Activated CD4-positive, alpha-beta T cell treated with anti-CD3 and anti-CD28 coated beads, Interleukin-2, Interleukin-6, amounts not matched to agents 100 ng/mL and 50 ng/mL, durations not matched to agents 16 hours and 8 hours (primary cell): ENCODE data around the gene NEUROD2.
A peak's percentile ranks its signal among the peaks of the same experiment; 100 is the strongest.

Source experiments
- DNase-seq: peaks from one replicate; pipeline ENCODE4 v3.0.0-alpha.2; 2020

The NEUROD2 gene

DNA sequence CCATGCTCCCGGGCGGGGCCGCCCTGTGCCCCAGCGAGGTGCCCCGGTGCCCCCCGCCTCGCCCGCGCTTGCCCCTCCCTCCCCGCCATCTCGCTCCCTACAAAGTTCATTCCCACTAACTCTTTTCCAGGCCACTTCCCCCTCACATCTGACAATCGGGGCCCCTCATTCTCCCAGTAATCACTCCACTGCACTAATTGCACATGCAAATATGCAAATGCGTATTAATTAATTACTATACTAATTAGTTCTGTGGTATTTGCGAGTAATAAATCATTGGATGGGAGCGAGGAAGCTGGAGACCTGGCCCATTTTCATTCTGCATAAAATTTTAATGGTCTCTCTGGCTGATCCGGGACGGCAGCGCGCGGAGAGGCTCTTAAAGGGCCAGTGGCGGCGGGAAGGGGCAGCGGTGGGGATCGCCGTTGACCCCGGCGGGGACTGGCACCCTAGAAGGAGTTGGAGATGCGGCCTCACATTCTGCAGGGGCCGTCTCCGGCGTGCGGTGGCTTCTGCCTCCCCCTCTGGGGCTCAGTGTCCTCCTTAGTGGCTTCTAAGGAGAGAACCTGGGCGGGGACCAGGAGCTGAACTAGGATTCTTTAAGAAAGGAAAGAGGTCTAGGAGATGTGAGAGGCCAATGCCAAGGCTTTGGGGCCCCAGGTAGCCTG lies 10.7 kb upstream of the NEUROD2 start:
- DNase-seq: no peak

DNA sequence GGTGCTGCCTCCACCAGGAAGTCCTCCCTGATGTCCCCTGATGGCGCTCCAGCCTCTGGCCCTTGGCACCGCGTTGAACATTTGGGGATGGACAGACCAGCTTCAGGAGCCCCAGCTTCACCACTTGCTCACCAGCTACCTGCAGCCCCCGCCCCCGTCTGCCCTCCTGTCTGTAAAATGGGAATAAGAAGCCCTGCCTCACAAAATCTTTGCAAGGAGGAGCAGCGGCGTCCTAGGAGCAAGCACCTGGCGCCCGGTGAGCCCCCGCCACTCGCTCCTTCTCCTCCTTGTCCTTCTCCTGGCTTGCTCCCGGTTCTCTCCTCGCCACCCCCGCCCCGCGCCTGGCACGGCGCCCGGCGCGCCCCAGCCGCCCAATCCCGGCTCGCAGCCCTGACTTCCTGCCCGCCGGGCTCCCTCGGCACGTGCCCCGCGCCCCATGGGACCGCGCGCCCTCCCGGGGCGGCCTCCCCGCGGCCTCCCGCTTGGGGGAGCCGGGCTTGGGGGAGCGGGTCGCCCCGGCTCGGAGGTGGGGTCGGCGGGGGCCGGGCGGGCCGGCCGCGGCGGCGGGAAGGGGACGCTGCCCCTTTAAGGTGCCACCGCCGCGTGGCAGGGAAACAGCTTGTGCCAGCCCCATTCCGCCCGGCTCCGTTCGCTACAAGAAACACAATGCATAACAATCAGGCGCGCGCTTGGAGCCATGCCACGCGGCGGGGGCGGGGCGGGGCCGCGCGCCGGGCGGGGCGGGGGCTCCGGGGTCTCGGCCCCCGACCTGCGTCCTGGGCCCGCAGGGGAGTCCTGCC lies 9.9 kb upstream of the NEUROD2 start:
- peak; percentile 65 for DNase-seq

DNA sequence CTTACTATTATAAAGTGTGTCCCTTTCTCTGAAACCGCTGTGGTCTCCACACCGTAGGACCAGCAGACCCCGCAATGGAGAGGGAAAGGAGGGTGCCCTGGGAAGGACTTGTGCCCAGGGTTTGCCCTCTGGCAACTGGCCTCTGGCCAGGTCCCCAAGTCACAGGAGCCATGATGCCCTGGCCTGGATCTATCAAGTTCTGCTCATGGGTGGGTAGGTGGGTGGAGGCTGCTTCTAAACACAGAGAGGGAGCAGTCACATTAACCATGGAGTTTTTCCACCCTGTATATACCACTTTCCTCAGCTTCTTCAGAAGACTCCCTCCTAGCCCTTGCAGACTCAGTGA lies 9.4 kb upstream of the NEUROD2 start:
- DNase-seq: no peak

DNA sequence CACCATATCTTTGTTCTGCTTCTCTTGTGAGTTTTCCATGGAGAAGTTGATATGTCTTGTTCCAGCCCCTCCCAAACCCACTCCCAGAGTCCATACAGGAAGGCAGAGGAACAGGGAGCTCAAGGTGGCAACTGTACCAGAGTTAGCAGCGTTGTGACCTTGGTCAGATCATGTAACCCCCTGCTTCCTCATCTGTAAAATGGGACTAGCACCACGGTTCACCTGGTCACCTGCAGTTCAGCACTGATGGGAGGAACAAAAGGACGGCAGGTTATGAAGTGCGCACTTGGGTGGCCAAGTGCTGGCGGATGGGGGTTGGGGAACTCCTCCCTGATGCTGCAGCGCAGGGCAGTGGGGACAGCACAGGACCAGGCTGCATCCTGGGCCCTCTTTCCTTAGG lies 7.7 kb upstream of the NEUROD2 start:
- no peak for DNase-seq

DNA sequence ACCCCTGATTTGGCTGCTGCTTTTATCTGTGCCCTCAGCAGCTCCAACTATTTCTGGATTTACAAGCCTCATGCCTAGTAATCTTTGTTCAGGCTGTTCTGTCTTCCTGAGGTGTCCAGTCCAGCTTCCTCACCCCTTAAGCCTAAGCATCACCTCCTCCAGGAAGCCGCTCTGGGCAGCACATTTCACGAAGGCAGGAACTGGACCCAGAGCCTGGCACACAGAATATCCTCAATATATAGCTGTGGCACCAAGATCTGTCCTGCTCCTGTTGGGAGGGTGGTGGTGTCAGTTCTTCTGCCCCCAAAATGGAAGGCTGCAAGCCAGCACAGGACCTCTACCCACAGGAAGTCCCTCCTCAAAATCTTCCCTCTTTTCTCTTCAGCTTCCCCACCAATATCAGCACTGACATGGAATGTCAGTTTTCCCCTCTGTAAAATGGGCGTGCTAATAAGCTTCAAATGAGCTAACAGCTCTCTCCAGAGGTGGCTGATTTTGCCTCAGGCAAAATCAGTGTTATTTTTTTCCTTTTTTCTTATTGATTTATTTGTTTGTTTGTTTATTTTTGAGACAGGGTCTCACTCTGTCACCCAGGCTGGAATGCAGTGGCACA lies 6.9 kb upstream of the NEUROD2 start:
- DNase-seq: no peak

DNA sequence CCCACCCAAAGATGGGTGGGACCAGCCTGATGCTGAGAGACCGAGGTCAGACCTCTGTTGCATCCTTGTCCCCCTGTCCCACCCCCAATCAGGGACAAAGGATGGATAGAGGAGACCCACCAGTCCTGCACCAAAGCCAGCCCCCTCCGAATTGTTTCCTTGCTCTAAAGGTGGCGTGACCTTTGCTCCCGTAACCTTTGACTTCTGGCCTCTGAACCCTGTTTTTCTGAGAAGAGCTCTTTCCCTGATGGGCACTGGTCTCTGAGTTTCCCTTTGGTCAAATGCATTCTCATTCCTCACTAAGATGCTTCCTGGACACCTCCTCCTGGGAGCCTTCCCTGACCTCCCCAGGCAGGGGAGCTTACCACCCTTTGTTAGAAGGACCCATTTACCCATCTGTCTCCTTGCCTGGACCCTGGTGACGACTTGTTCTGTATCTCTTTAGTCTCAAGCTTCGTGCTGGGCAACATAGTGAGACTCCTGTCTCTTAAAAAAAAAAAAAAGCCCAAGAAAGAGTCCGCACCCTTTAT lies 5.3 kb upstream of the NEUROD2 start:
- DNase-seq: no peak

DNA sequence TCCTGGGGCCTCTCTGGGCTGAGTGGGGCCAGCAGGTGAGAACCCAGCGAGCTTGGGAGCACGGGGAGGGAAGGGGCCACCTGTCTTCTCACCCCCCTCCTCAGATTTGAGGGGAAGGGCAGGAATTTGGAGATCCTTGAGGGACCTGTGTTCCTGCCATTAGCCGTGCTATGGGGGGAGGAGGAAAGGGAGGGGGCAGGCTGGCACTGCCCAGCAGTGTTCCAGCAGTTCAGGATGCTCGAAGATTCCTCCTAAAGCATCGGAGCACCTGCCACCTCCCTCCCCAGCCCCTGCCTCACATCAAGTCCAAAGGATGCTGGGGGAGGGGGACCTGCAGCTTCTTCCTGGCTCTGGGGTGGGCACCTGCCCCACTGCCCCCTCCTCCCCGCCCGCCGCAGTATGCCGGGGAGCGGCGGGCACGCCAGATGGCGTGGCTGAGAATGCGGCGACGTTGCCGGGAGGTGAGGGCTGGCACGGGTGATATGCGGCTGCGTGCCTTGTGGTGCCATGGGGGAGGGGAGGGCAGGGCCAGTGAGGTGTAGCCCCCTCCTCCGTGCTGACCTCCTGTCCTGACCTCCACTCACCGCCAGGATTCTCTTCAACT lies 4.7 kb upstream of the NEUROD2 start:
- DNase-seq: no peak

DNA sequence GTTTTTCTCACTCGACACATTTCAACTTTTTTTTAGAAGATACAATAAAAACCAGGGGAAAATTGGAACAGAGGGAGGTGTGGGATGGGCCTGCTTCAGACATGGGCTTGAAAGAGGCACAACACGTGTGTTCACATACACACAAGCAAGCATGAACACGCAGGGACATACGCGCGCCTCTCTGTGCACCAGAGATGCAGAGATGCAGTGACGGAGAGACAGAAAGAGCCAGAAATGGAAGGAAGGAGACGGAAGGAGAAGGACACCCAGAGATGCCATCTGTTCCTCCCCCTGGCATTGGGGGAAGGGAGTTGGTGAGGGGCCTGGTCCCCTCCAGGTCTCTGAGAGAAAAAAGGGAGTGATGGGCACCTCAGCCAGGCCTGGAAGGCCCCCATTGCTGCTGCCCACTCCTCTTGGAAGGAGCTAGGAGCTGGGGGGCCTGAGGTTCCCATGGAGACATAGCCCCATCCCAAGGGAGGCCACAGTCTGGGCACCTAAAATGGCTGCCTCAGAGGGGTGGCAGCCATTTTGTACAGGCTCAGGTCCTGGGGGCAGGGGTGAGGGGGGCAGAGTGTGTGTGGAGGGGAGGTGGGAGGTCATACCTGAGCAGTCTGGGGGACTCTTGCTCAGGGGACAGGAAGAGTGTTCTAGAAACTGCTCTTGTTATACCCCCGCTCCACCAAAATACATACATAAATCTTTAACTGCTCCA lies 3.8 kb upstream of the NEUROD2 start:
- DNase-seq: no peak

DNA sequence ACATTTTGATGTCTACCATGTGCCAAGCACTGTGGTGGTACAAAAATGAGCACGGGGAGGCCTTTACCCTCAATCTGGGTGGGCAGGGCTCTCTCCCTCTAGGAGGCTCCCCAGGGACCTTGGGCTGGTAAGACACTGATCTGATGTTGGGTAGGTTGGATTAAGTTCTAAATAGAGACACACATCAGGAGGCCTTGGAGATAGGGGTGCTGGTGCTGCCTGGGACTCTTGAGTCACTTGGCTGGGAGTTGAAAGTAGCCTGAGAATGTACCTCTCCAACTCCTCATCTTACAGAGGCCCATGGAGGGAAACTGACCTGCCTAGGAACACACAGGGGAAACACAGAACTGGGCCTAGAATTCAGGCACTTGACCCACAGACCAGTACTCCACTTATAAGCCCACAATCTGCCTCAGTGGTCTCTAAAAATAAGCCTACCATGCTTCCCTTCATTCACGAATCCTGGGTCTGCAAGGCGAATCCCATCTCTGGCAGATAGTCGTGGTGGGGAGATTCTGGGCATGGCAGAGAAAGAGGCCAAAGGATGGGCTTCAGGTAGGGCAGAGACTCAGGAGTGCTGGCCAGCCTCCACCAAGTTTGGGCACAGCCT lies 1.8 kb upstream of the NEUROD2 start:
- no peak for DNase-seq

DNA sequence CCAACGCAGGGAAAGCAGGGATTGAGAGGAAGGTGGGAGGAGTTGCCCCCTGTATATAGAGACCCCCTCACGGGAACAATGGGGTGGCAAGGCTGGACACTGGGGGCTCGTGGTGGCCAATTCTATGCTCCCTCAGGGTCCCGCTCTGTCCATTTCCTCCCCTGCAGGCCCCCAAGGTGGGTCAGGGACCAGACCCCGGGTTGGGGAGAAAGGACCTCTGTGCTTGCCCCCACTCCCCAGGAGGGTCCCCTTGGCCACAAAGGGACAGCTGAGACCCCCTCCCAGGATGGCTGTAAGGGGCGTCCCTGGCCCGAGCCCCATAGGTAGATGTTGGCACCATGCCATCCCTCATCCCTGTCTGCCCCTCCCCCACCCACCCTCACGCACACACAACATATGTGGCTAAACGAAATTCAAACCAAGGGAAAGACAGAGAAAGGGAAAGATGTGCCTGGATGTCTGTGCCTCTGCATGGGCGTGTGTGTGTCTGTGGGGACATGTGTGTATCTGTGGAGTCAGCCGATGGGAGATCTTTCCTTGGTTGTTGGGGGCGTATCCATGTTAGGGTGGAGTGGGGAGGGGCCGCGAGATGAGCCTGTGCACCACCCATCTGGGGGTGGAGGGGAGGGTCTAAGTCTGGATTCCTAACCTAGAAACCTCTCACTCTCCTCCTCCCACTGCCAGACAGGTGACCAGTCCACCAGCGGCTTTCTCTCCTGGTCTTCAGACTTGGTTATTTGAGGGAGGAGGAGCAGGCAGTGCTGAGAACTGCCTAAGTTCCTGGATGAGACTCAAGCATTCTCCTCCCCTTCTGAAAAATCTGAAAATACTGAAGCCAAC lies 642 bp upstream of the NEUROD2 start:
- no peak for DNase-seq

DNA sequence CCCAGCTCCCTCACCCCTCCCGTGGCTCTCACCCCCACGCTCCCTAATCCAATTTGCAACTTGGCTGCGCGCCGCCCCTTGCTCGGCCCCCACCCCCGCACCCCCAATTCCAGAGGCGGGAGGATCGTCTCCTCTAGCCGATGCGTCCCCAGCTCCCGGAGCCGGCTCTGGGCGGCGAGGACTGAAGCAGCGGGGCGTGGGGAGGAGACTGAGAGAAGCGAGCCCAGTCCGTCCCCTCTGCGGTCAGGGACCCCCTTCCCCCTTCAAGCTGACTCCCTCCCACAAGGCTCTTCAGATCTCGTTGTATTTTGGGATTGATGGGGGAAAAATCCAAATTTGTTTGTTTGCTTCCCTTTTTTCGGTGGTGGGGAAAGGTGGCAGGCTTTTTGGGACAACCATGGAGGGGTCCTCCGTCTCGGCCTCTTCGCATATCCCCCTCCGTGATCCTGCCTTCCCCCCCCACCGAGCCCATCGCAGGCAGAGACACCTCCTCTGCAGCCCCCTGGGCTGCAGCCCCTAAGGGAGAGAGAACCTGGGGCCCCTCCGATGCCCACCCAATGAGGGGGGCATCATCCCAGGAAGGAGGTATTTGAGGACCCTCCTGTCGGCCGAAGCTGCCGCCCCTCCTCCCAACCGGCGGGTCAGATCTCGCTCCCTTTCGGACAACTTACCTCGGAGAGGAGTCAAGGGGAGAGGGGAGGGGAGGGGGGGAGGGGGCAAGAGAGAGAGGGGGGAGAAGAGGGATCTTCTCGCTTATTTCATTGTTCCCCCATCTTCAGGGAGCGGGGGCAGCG lies 466 bp downstream of the NEUROD2 start:
- DNase-seq: no peak

DNA sequence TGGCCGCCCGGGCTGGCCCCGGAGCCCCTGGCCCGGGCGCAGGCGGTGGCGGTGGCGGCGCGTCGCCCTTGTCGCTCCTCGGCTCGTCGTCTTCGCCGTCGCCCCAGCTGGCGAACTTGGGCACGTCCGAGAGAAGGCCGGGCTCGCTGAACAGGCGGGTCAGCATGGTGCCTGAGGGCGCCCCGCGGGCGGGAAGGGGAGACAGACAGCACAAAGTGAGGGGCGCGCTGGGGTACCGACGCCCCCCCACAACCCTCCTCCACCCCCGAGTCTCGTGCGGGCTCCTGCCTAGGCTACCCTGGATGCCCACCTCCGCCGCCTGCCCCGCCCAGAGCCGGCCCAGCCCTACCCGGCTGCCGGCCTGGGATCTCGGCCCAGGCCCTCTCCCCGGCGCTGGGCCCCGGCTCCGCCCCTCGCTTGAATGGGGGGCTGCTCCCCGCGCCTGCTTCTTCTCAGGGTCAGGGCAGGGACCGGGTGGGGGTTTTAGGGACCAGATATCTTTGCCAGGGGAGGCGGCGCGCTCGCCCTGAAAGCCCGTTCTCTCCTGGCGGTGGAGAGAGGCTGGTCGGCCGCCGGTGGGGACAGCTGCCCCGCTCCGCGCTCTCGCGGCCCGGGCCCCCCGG lies 1.2 kb downstream of the NEUROD2 start:
- no peak for DNase-seq

DNA sequence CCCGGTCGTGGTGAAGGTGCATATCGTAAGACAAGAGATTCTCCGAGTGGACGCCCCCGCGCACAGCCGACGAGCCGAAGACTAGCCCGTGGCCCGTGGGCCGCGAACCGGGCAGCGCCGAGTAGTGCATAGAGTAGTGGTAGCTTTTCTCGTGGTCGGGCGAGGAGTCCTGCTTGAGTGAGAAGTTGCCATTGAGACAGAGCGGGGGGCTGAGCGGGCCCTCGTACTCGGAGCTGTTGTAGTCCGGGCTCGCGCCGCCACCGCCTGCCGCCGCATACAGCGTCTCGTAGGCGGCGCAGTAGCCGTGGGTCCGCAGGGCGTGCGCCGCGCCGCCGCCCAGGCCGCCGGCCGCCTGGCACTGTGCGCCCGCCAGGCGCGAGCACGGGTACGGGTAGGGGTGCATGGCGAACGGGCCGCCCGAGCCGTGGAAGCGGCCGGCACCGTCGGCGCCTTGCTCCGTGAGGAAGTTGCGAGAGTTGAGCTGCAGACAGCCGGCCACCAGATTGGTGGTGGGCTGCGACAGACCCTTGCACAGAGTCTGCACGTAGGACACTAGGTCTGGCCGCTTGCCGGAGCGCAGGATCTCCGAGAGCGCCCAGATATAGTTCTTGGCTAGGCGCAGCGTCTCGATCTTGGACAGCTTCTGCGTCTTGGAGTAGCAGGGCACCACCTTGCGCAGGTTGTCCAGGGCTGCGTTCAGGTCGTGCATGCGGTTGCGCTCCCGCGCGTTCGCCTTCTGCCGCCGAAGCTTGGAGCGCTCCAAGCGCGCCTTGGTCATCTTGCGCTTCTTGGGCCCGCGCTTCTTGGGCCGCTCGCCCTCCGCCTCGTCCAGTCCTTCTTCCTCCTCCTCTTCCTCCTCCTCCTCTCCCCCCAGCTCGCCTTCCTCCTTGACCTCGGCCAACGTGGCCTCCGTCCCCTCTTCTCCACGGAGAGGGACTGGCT lies 2.0 kb downstream of the NEUROD2 start:
- no peak for DNase-seq

DNA sequence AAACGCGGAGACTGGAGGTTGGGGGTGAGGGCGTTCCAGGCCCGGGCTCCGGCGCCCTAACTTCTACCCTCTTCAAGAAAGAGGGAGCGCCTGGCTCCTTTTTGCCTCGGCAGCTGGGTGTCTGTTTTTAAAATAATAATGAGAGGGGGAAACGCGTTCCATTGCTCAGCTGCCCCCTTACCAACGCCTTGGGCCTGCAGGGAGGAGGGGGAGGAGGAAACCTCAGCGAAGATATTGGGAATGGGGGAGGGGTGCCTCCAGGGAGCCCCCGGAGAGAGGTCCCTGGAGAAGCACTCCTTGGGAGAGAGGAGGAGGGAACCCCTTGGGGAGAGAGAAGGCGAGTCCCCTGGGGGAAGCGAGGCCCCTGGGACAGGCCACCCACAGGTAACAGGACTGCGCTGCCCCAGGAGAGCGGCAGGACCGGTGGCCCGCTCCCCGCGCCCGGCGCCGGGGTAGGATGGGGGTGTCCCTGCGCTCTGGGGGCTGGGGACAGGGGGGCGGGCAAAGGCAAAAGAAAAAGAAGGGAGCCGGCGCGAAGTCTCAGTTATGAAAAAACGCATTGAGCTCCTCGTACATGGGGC lies 2.7 kb downstream of the NEUROD2 start:
- DNase-seq: no peak

DNA sequence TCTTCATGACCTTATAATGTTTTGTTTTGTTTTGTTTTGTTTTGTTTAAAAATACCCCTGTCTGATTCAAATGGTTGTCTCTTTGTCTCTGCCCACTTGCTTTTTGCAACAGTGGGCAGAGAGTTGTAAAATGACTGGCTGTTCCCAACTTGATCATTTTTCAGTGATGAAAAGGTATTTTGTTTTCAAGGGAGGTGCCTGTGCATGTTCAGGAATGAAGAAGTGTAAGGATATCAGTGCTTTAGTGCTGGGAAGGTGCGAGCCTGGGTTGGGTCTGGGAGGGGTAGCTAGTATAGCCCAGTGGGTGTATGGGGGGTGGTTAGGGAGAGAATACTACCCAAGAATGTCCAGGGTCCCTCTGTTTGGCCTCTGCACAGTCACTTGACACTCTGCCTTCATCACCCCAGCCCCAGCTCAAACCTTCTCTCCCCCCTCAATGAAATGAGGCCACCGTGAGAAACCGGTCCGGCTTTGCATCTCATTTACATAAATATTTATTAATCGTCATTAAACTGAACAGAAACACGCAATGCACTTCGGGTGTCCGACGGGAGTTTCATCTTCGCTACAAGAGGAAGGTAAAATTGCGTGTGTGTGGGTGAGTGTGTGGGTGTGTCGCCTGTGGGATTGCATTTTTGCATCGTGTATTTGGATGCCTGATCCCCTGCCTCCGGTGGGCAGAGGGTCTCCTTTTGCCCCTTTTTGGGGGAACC lies 4.3 kb downstream of the NEUROD2 start:
- no peak for DNase-seq

DNA sequence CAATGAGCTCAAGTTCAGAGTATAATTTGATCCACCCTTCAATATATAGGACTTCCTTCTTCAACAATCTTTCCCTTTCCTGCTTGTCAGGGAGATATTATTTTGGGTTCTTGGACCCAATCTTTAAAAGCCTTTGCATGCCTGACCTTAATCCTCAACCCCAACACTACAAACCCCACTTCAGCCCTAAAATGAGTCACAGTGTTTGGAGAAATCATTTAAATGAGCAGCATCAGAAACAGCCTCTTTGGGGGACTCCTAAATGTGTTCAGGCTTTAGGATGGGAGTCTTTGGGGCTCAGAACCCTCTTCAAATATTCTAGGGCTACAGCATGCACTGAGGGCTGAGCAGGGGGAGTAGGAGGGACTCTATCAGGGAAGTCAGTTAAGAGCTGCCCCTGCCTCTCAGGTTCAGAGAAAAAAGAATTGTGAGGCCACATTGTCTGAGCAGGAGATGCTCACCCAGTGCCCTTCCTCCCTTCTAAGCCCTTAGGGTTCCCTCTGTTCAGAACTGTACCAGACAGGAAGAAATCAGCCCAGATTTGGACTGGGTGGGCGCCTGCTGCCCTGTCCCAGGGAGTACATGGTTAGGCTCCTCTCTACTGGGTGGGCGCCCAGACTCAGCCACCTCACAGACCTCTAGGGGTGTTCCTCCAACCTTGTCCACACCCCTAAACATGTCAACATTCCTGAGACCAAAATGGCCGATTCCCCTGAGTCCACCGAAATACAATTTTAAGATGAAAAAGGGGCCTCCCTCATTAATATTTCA lies 5.0 kb downstream of the NEUROD2 start:
- no peak for DNase-seq
